SK-N-SH (cell line): ENCODE results near the gene ARMC7. TPM values are rescaled to one million over a fixed set of nuclear protein-coding genes. Genes with fewer than 3 reads are reported as not detected.

ENCODE experiments used
- CTCF ChIA-PET: fragments of 300-600, 350-600 bp; formaldehyde crosslinking; extraction: SDS; loops from one replicate; lab custom pipeline; 2021; lab: Yijun Ruan, JAX
- POLR2A ChIA-PET: fragments of 350-600 bp; sonication (Branson Sonifier 250); formaldehyde crosslinking; extraction: SDS; loops from one replicate; lab custom pipeline; 2020; ENCODE audit warnings: antibody characterized with exemption, inconsistent platforms; lab: Yijun Ruan, JAX
- DNase-seq: peaks from one replicate; pipeline ENCODE4 v3.0.0; 2012
- H2AFZ ChIP-seq: fragments of 200-600 bp; sonication (generic); 2 replicates; pipeline ENCODE4 v1.8.1; 2016; ENCODE audit warnings: antibody characterized with exemption, mild to moderate bottlenecking, low read depth
- H3F3A ChIP-seq: fragments of 200-600 bp; sonication (generic); replicated peaks from 2 replicates; pipeline ENCODE3; 2016; ENCODE audit warnings: antibody characterized with exemption, mild to moderate bottlenecking; ENCODE audit not compliant: insufficient read depth
- H3K27ac ChIP-seq, 2 experiments: fragments of 200-500 bp in 1 of 2; fragments of 200-600 bp in 1 of 2; sonication (Bioruptor generic) in 1 of 2; sonication (generic), shearing (Covaris generic) in 1 of 2; 2 replicates each; pipeline versions ENCODE4 v1.5.1 to v1.6.1; 2014 to 2016; ENCODE audit warnings: low read depth in 2 of 2, inconsistent platforms in 1 of 2, low read length in 1 of 2, mild to moderate bottlenecking in 1 of 2, mixed read lengths in 1 of 2
- H3K27me3 ChIP-seq: fragments of 200-600 bp; sonication (generic), shearing (Covaris generic); 2 replicates; pipeline ENCODE4 v1.6.1; 2016; ENCODE audit warnings: mixed run types; ENCODE audit not compliant: insufficient read depth
- H3K36me3 ChIP-seq, 2 experiments: fragments of 200-500 bp in 1 of 2; fragments of 200-600 bp in 1 of 2; sonication (Bioruptor generic) in 1 of 2; sonication (generic) in 1 of 2; replicated peaks in 1 of 2; 2 replicates each; pipeline versions ENCODE3 to v1.5.1; 2014 to 2016; ENCODE audit warnings: low read length in 1 of 2, mild to moderate bottlenecking in 1 of 2; ENCODE audit not compliant: insufficient read depth in 2 of 2, control insufficient read depth in 1 of 2
- H3K4me1 ChIP-seq, 2 experiments: fragments of 200-500 bp in 1 of 2; fragments of 200-600 bp in 1 of 2; sonication (Bioruptor generic) in 1 of 2; sonication (generic), shearing (Covaris generic) in 1 of 2; 2 replicates each; pipeline versions ENCODE4 v1.5.1 to v1.6.1; 2014 to 2016; ENCODE audit warnings: low read depth in 1 of 2, low read length in 1 of 2, mixed run types in 1 of 2; ENCODE audit not compliant: insufficient read depth in 2 of 2, control insufficient read depth in 1 of 2
- H3K4me2 ChIP-seq: fragments of 200-600 bp; sonication (generic), shearing (Covaris generic); 2 replicates; pipeline ENCODE4 v1.6.1; 2017; ENCODE audit warnings: mixed run types
- H3K4me3 ChIP-seq, 2 experiments: fragments of 200-500 bp in 1 of 2; fragments of 200-600 bp in 1 of 2; sonication (Bioruptor generic) in 1 of 2; sonication (generic), shearing (Covaris generic) in 1 of 2; 2 replicates each; pipeline versions ENCODE4 v1.5.1 to v1.8.1; 2014 to 2016; ENCODE audit warnings: low read depth in 2 of 2, inconsistent platforms in 1 of 2, low read length in 1 of 2, mild to moderate bottlenecking in 1 of 2, mixed read lengths in 1 of 2, moderate library complexity in 1 of 2
- H3K79me2 ChIP-seq: fragments of 200-600 bp; sonication (generic); 2 replicates; pipeline ENCODE4 v1.8.1; 2017; ENCODE audit warnings: mild to moderate bottlenecking; ENCODE audit not compliant: insufficient read depth
- H3K9ac ChIP-seq: fragments of 200-600 bp; sonication (generic); 2 replicates; pipeline ENCODE4 v1.6.1; 2017; ENCODE audit warnings: mixed run types
- H3K9me2 ChIP-seq: fragments of 200-600 bp; sonication (generic); 2 replicates; pipeline ENCODE4 v1.6.1; 2017; ENCODE audit warnings: mixed run types
- H3K9me3 ChIP-seq: fragments of 200-600 bp; sonication (generic); 2 replicates; pipeline ENCODE4 v1.6.1; 2017; ENCODE audit warnings: mixed run types, mild to moderate bottlenecking, moderate library complexity
- H4K20me1 ChIP-seq: fragments of 200-600 bp; sonication (generic); 2 replicates; pipeline ENCODE4 v1.6.1; 2017; ENCODE audit warnings: mild to moderate bottlenecking, mixed run types; ENCODE audit not compliant: insufficient read depth
- EP300 ChIP-seq, 2 experiments: IDR thresholded peaks; 2 replicates each; pipeline versions ENCODE4 v1.4.0 to v1.6.1; 2012; ENCODE audit warnings: borderline replicate concordance in 1 of 2, low read depth in 1 of 2, low read length in 1 of 2
- EZH2phosphoT487 ChIP-seq: fragments of 200-600 bp; sonication (generic); IDR thresholded peaks from 2 replicates; pipeline ENCODE4 v1.6.1; 2017; ENCODE audit warnings: low read depth, mixed run types, mild to moderate bottlenecking, antibody characterized with exemption, moderate library complexity, borderline replicate concordance
- FOSL2 ChIP-seq: IDR thresholded peaks from 2 replicates; pipeline ENCODE4 v1.4.0; 2012; ENCODE audit warnings: low read depth, mild to moderate bottlenecking, moderate library complexity, borderline replicate concordance
- FOXJ3 ChIP-seq: sonication (generic); formaldehyde crosslinking; IDR thresholded peaks from 2 replicates; pipeline ENCODE4 v1.5.1; 2020; ENCODE audit warnings: mild to moderate bottlenecking, missing genetic modification reagents
- MAX ChIP-seq: IDR thresholded peaks from 2 replicates; pipeline ENCODE4 v1.4.0; 2012; ENCODE audit warnings: low read depth
- MEF2A ChIP-seq: IDR thresholded peaks from 2 replicates; pipeline ENCODE4 v1.4.0; 2012; ENCODE audit warnings: low read depth, borderline replicate concordance
- NFIC ChIP-seq: IDR thresholded peaks from 2 replicates; pipeline ENCODE4 v1.4.0; 2012; ENCODE audit warnings: borderline replicate concordance
- RAD21 ChIP-seq: IDR thresholded peaks from 2 replicates; pipeline ENCODE4 v1.6.1; 2012; ENCODE audit warnings: mild to moderate bottlenecking, low read length
- RXRA ChIP-seq: IDR thresholded peaks from 2 replicates; pipeline ENCODE4 v1.4.0; 2012; ENCODE audit warnings: low read depth, mild to moderate bottlenecking, borderline replicate concordance
- TCF12 ChIP-seq: IDR thresholded peaks from 2 replicates; pipeline ENCODE4 v1.4.0; 2012
- TEAD4 ChIP-seq: IDR thresholded peaks from 2 replicates; pipeline ENCODE4 v1.4.0; 2012; ENCODE audit warnings: mild to moderate bottlenecking, borderline replicate concordance; ENCODE audit not compliant: insufficient read depth
- YY1 ChIP-seq: IDR thresholded peaks from 2 replicates; pipeline ENCODE4 v1.4.0; 2012; ENCODE audit warnings: low read depth, mild to moderate bottlenecking
- WGBS: methylation state at CpG from one replicate; pipeline ENCODE4 v1.1.6; 2017; ENCODE audit warnings: low lambda C conversion rate; 5-methylcytosine and 5-hydroxymethylcytosine counted together
- polyA plus RNA-seq, 3 experiments: library from polyadenylated mRNA; depleted of rRNA; stranded (reverse); fragments of >200 nt; gene quantifications; 2 replicates each; pipeline ENCODE4 v1.2.3, GENCODE V29; 2012
- TF ChIP-seq, protein P1 (sequence below): IDR thresholded peaks from 2 replicates; pipeline ENCODE4 v1.6.1; 2012; ENCODE audit warnings: mild to moderate bottlenecking, low read depth, low read length, moderate library complexity

Gene ARMC7
- polyA plus RNA-seq, 1 of the 3 experiments (the other 2 are of a cell fraction), result 10.8 TPM

GRCh38 chr17:75078284-75079022 is 31.3 kb upstream of the ARMC7 start:
- ChIA-PET CTCF (interaction anchor here (1.0 to 2.6 kb wide), 4 partner anchors 9 to 35 kb away, joined by 4 to 16 read pairs (median 6); no protein-coding TSS in a partner anchor), POLR2A (interaction anchor here (0.6 kb wide), 1 partner anchor 53 kb away, joined by 3 read pairs; the partner anchor contains the start of gene NT5C)
- H3K9ac ChIP-seq, result no peak overlapping the region
- 52% methylated on average over 17 of the region's 17 CpGs for WGBS
- H3K4me2 ChIP-seq, result peak overlapping the region; percentile 49
- no peaks in the 10 kb centered on the region for H3K9me2 ChIP-seq
- TF ChIP-seq EZH2phosphoT487 (no peak), FOSL2 (peak; percentile 85), YY1 (no peak), FOXJ3 (no peak), TCF12 (peak; percentile 31; the same call in 1 of the 2 replicates), MAX (peak; percentile 84), MEF2A (no peak), RAD21 (no peak), EP300 (IDR thresholded peaks at IDR 0.05; ENCODE audit: borderline replicate concordance in 1 of 2, low read depth in 1 of 2, low read length in 1 of 2) (0 out of 4 replicates have a peak, but pooled peaks of 1 of the 2 experiments have one; percentile 17), TEAD4 (peak; percentile 51; the same call in 1 of the 2 replicates)
- TF ChIP-seq, protein P1, sequence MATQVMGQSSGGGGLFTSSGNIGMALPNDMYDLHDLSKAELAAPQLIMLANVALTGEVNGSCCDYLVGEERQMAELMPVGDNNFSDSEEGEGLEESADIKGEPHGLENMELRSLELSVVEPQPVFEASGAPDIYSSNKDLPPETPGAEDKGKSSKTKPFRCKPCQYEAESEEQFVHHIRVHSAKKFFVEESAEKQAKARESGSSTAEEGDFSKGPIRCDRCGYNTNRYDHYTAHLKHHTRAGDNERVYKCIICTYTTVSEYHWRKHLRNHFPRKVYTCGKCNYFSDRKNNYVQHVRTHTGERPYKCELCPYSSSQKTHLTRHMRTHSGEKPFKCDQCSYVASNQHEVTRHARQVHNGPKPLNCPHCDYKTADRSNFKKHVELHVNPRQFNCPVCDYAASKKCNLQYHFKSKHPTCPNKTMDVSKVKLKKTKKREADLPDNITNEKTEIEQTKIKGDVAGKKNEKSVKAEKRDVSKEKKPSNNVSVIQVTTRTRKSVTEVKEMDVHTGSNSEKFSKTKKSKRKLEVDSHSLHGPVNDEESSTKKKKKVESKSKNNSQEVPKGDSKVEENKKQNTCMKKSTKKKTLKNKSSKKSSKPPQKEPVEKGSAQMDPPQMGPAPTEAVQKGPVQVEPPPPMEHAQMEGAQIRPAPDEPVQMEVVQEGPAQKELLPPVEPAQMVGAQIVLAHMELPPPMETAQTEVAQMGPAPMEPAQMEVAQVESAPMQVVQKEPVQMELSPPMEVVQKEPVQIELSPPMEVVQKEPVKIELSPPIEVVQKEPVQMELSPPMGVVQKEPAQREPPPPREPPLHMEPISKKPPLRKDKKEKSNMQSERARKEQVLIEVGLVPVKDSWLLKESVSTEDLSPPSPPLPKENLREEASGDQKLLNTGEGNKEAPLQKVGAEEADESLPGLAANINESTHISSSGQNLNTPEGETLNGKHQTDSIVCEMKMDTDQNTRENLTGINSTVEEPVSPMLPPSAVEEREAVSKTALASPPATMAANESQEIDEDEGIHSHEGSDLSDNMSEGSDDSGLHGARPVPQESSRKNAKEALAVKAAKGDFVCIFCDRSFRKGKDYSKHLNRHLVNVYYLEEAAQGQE, result no peak
- no peaks in the 10 kb centered on the region for H3K79me2 ChIP-seq
- no peak for DNase-seq
- peaks cover 5 to 18% of the 10 kb centered on the region in 2 experiments; a peak in 3 of 4 replicates for H3K4me1 ChIP-seq
- peak overlapping the region in 1 of 2 experiments; percentile 38; a peak in 1 of 4 replicates for H3K27ac ChIP-seq
- no peaks in the 10 kb centered on the region for H3K36me3 ChIP-seq
- H3F3A ChIP-seq, result peaks cover 4% of the 10 kb centered on the region
- no peaks in the 10 kb centered on the region for H4K20me1 ChIP-seq
- H2AFZ ChIP-seq, result peak overlapping the region; percentile 76
- H3K4me3 ChIP-seq, result no peak overlapping the region
- H3K27me3 ChIP-seq, result no peaks in the 10 kb centered on the region
- no peaks in the 10 kb centered on the region for H3K9me3 ChIP-seq

GRCh38 chr17:75079023-75079373 is 30.8 kb upstream of the ARMC7 start:
- peak overlapping the region; percentile 49 for H3K4me2 ChIP-seq
- no peak overlapping the region for H3K4me3 ChIP-seq
- H3K79me2 ChIP-seq, result no peaks in the 10 kb centered on the region
- H4K20me1 ChIP-seq, result no peaks in the 10 kb centered on the region
- ChIA-PET CTCF (interaction anchor here (1.0 to 2.6 kb wide), 4 partner anchors 9 to 35 kb away, joined by 4 to 16 read pairs (median 6); no protein-coding TSS in a partner anchor), POLR2A (interaction anchor here (0.6 kb wide), 1 partner anchor 53 kb away, joined by 3 read pairs; the partner anchor contains the start of gene NT5C)
- peaks cover 8 to 18% of the 10 kb centered on the region in 2 experiments; a peak in 3 of 4 replicates for H3K4me1 ChIP-seq
- H3K27ac ChIP-seq, result peak overlapping the region in 1 of 2 experiments; percentile 38; a peak in 1 of 4 replicates
- TF ChIP-seq RXRA, result no peak
- TF ChIP-seq NFIC, result peak; percentile 37; the same call in 1 of the 2 replicates
- TF ChIP-seq MAX, result no peak
- H3K9ac ChIP-seq, result no peak overlapping the region
- H3K9me2 ChIP-seq, result no peaks in the 10 kb centered on the region
- peak overlapping the region; percentile 76; the same call in 1 of the 2 replicates for H2AFZ ChIP-seq
- no peaks in the 10 kb centered on the region for H3K9me3 ChIP-seq
- WGBS, result 70% methylated on average over 7 of the region's 8 CpGs
- peaks cover 4% of the 10 kb centered on the region for H3F3A ChIP-seq
- H3K36me3 ChIP-seq, result no peaks in the 10 kb centered on the region
- no peaks in the 10 kb centered on the region for H3K27me3 ChIP-seq
- DNase-seq, result no peak
